GM19240 (cell line): ENCODE measurements around the gene TPR.
"Not testable (repeated sequence)": the region's sequence is repeated elsewhere in the genome, so short reads cannot be mapped to it uniquely, and the experiment has no call there.

Experiments used
- DNase-seq: peaks from one replicate; pipeline ENCODE4 v3.0.0; 2011; ENCODE audit warnings: low spot score; ENCODE audit not compliant: insufficient read length

TPR gene

GRCh38 chr1:186375152-186375928 is at the start of gene TPR, which contains the start of gene ODR4:
TSS of gene TPR (minus strand) at chr1:186375253. CDS start at chr1:186375028, 225 bp downstream.
TSS of gene ODR4 (plus strand) at chr1:186375838. CDS start at chr1:186379786, 3,948 bp downstream.
- peak; percentile 46 for DNase-seq

GRCh38 chr1:186424539-186424938 is 49.5 kb upstream of the TPR start:
- no peak for DNase-seq

GRCh38 chr1:186421446-186421845 is 46.4 kb upstream of the TPR start:
- no peak for DNase-seq

- no peak for DNase-seq
Observed at GRCh38 chr1:186420923-186421322, 45.9 kb upstream of the TPR start.

GRCh38 chr1:186420311-186420710 is 45.3 kb upstream of the TPR start:
- no peak for DNase-seq

GRCh38 chr1:186418503-186418902 is 43.5 kb upstream of the TPR start:
- no peak for DNase-seq

- no peak for DNase-seq
Observed at GRCh38 chr1:186413319-186413718, 38.3 kb upstream of the TPR start.

- DNase-seq: no peak
Observed at GRCh38 chr1:186409091-186409490, 34.0 kb upstream of the TPR start.

- DNase-seq: no peak
Observed at GRCh38 chr1:186404454-186405051, 29.5 kb upstream of the TPR start.

- no peak for DNase-seq
Observed at GRCh38 chr1:186403632-186404031, 28.6 kb upstream of the TPR start.

- DNase-seq: not testable (repeated sequence)
Observed at GRCh38 chr1:186401446-186401845, 26.4 kb upstream of the TPR start.

- DNase-seq: not testable (repeated sequence)
Observed at GRCh38 chr1:186392711-186393110, 17.7 kb upstream of the TPR start.

- DNase-seq: no peak
Observed at GRCh38 chr1:186391841-186392240, 16.8 kb upstream of the TPR start.

GRCh38 chr1:186390925-186391324 is 15.9 kb upstream of the TPR start:
- DNase-seq: no peak

GRCh38 chr1:186386725-186387383 is 11.8 kb upstream of the TPR start:
- no peak for DNase-seq

- DNase-seq: no peak
Observed at GRCh38 chr1:186375929-186376319, 871 bp upstream of the TPR start.

GRCh38 chr1:186374303-186375151 is 526 bp downstream of the TPR start:
- DNase-seq: no peak

GRCh38 chr1:186347837-186348691 is 27.0 kb downstream of the TPR start:
- DNase-seq: not testable (repeated sequence)

GRCh38 chr1:186340772-186341171 is 34.3 kb downstream of the TPR start:
- DNase-seq: no peak

GRCh38 chr1:186337554-186337953 is 37.5 kb downstream of the TPR start:
- DNase-seq: no peak
